HepG2 (cell line): ENCODE data around the gene AHCYL2.

ENCODE experiments used
- ARNTL ChIP-seq: sonication (generic); formaldehyde crosslinking; IDR thresholded peaks from 2 replicates; pipeline ENCODE4 v1.4.0; 2020; ENCODE audit warnings: mild to moderate bottlenecking, missing genetic modification reagents
- SMC3 ChIP-seq: IDR thresholded peaks from 2 replicates; pipeline ENCODE4 v1.6.1; 2011; ENCODE audit warnings: low read length, improper control_type of control experiment
- ZNF335 ChIP-seq: sonication (generic); formaldehyde crosslinking; IDR thresholded peaks from 2 replicates; pipeline ENCODE4 v1.4.0; 2020; ENCODE audit warnings: missing genetic modification reagents

GRCh38 chr7:129193892-129194291 lies 30.9 kb upstream of the AHCYL2 start:
- TF ChIP-seq ZNF335 (no peak), SMC3 (no peak), ARNTL (CRISPR knock-in tag) (no peak)
